Colonic mucosa (tissue), 4 donors: ENCODE results near the gene ZNF432. TPM values are rescaled to one million over a fixed set of nuclear protein-coding genes. Genes with fewer than 3 reads are reported as not detected.
"Not testable (repeated sequence)": the region's sequence is repeated elsewhere in the genome, so short reads cannot be mapped to it uniquely, and the experiment has no call there.

Source experiments
- DNase-seq: peaks from one replicate; pipeline ENCODE4 v3.0.0-alpha.2; 2020
- H3K27ac ChIP-seq: fragments of 200-600 bp; one replicate; pipeline ENCODE4 v1.8.0; 2021
- H3K27me3 ChIP-seq: fragments of 200-600 bp; one replicate; pipeline ENCODE4 v1.8.0; 2021
- H3K36me3 ChIP-seq: fragments of 200-600 bp; one replicate; pipeline ENCODE4 v1.8.0; 2021
- H3K4me1 ChIP-seq: fragments of 200-600 bp; one replicate; pipeline ENCODE4 v1.8.0; 2021; ENCODE audit warnings: mild to moderate bottlenecking
- H3K4me3 ChIP-seq: fragments of 200-600 bp; one replicate; pipeline ENCODE4 v1.8.0; 2021
- H3K9ac ChIP-seq, 2 donors: one replicate each; pipeline ENCODE4 v1.7.0; 2013; ENCODE audit warnings: control low read depth in 2 of 2, low read depth in 2 of 2, low read length in 2 of 2
- H3K9me3 ChIP-seq: fragments of 200-600 bp; one replicate; pipeline ENCODE4 v1.8.0; 2021
- CTCF ChIP-seq: fragments of 200-600 bp; IDR thresholded peaks from one replicate; pipeline ENCODE4 v1.8.0; 2022; ENCODE audit warnings: antibody characterized with exemption, mild to moderate bottlenecking
- intact Hi-C: fragments of 100-400 bp; cut with DNase I; formaldehyde crosslinking; loops from one replicate; pipeline ENCODE4 v1.14.1; 2022
- total RNA-seq, 2 donors: library from RNA; stranded (reverse); fragmentation: NEBNext Ultra II Directional in 1 of 2; extraction: Animal tissue kit (Norgen Biotek cat#: 25700) in 1 of 2; gene quantifications; one replicate each; pipeline ENCODE4 v1.2.1, GENCODE V29; 2021
- donor health status: healthy.
- donor health status: DM: no; HTN: no; CAD: no.
- donor health status: DM: no; HTN: no; CAD: no.

The ZNF432 gene
- total RNA-seq = 1 to 10 TPM; 7.7 to 7.8 TPM

- Histone ChIP-seq H3K9ac (peak within 1 kb of the TSS; percentile 56 to 69), H3K27ac (peak within 1 kb of the TSS; percentile 90), H3K4me3 (peak within 1 kb of the TSS; percentile 51), H3K27me3 (no peaks in the 10 kb centered on the region), H3K4me1 (no peaks in the 10 kb centered on the region), H3K36me3 (peaks cover 7% of the 10 kb centered on the region), H3K9me3 (no peaks in the 10 kb centered on the region)
- DNase-seq = peak; percentile 92
- TF ChIP-seq CTCF = no peak
- intact Hi-C loops = no loop called here
These were observed at the start of gene ZNF432 for GRCh38 chr19:52048555-52049501. Gene ZNF432, minus strand, starts transcription at chr19:52048838. Its CDS starts 1,970 bp downstream, at chr19:52046868.

DNA sequence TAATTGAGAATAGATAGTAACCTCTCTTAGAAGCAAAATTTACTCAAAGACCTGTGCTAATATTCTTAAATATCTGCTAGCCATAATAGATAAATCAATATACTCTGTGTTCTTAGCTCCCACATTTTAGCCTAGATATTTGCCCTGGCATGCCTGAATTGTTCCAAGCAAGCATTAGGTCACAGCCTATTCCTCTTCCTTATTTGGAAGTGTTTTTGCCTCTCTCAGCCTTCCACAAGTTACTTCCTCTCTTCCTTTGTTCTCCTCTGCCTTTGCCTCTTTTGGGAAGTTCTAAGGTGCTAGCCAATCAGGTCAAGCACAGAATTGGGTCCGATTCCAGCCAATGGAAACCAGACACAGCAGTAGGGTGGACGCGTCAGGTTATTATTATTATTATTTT, 47.8 kb upstream of the ZNF432 start:
- H3K27me3 ChIP-seq, H3K9ac ChIP-seq, intact Hi-C loops, DNase-seq, H3K4me1 ChIP-seq, H3K4me3 ChIP-seq, H3K27ac ChIP-seq, H3K9me3 ChIP-seq, H3K36me3 ChIP-seq: not testable (repeated sequence)

- H3K27ac ChIP-seq = peak within 1 kb of the TSS; percentile 39
- no peak for TF ChIP-seq CTCF
- peak; percentile 96 for DNase-seq
- intact Hi-C loops = no loop called here
- peak within 1 kb of the TSS; percentile 92 for H3K4me3 ChIP-seq
- peak within 1 kb of the TSS; percentile 83 to 90 for H3K9ac ChIP-seq
- no peaks in the 10 kb centered on the region for H3K27me3 ChIP-seq
- no peaks in the 10 kb centered on the region for H3K4me1 ChIP-seq
- H3K36me3 ChIP-seq = no peaks in the 10 kb centered on the region
- H3K9me3 ChIP-seq = no peaks in the 10 kb centered on the region
These were observed 46.8 kb upstream of the ZNF432 start, which contains the start of gene ZNF841 for GRCh38 chr19:52095172-52096014. Gene ZNF841, minus strand, starts transcription at chr19:52095765. Its CDS starts 10,964 bp downstream, at chr19:52084801.

GRCh38 chr19:52094526-52095130, 46.0 kb upstream of the ZNF432 start:
- peak overlapping the region; percentile 83 to 90 for H3K9ac ChIP-seq
- TF ChIP-seq CTCF = no peak
- DNase-seq = no peak
- intact Hi-C loops = no loop called here
- H3K4me3 ChIP-seq = peak overlapping the region; percentile 92
- H3K27ac ChIP-seq = no peak overlapping the region
- H3K9me3 ChIP-seq = no peaks in the 10 kb centered on the region
- H3K36me3 ChIP-seq = no peaks in the 10 kb centered on the region
- no peaks in the 10 kb centered on the region for H3K4me1 ChIP-seq
- no peaks in the 10 kb centered on the region for H3K27me3 ChIP-seq

GRCh38 chr19:52086481-52086880, 37.8 kb upstream of the ZNF432 start:
- DNase-seq = no peak
- H3K27ac ChIP-seq = no peak overlapping the region
- no peak overlapping the region for H3K9ac ChIP-seq
- H3K36me3 ChIP-seq = no peaks in the 10 kb centered on the region
- H3K27me3 ChIP-seq = no peaks in the 10 kb centered on the region
- no peak for TF ChIP-seq CTCF
- no peaks in the 10 kb centered on the region for H3K4me1 ChIP-seq
- H3K4me3 ChIP-seq = no peak overlapping the region
- H3K9me3 ChIP-seq = no peaks in the 10 kb centered on the region
- intact Hi-C loops = no loop called here
